Esophagus muscularis mucosa (tissue), 4 donors: Measurements from ENCODE around the gene PDE1C. TPM values are rescaled to one million over a fixed set of nuclear protein-coding genes. Genes with fewer than 3 reads are reported as not detected.

Source experiments
- DNase-seq: peaks from one replicate; pipeline ENCODE4 v3.0.0-alpha.2; 2017; ENCODE audit errors: extremely low spot score
- H3K27ac ChIP-seq, 4 donors: fragments of 200-600 bp; sonication (generic); replicated peaks in 1 of 4; 1 replicate in 3 of 4; 2 replicates in 1 of 4; pipeline ENCODE4 v1.5.1; 2016 to 2019; ENCODE audit warnings: mild to moderate bottlenecking in 1 of 4
- H3K27me3 ChIP-seq, 4 donors: fragments of 200-600 bp; sonication (generic); one replicate each; pipeline versions ENCODE4 v1.5.1 to v1.6.0; 2016 to 2019
- H3K36me3 ChIP-seq, 4 donors: fragments of 200-600 bp; sonication (generic); one replicate each; pipeline ENCODE4 v1.5.1; 2016 to 2019
- H3K4me1 ChIP-seq, 4 donors: fragments of 200-600 bp; sonication (generic); one replicate each; pipeline ENCODE4 v1.5.1; 2016 to 2019
- H3K4me3 ChIP-seq, 4 donors: fragments of 200-600 bp; sonication (generic); 1 replicate in 2 of 4; 2 replicates in 2 of 4; pipeline ENCODE4 v1.5.1; 2016 to 2019; ENCODE audit warnings: mild to moderate bottlenecking in 4 of 4, moderate library complexity in 1 of 4
- H3K9me3 ChIP-seq, 4 donors: fragments of 200-600 bp; sonication (generic); 1 replicate in 3 of 4; 2 replicates in 1 of 4; pipeline ENCODE4 v1.5.1; 2016 to 2019
- EP300 ChIP-seq: sonication (generic); formaldehyde crosslinking; IDR thresholded peaks from one replicate; pipeline ENCODE4 v1.6.1; 2017; ENCODE audit warnings: antibody characterized with exemption
- POLR2A ChIP-seq: fragments of 450-650 bp; IDR thresholded peaks from one replicate; pipeline ENCODE4 v1.6.1; 2017; ENCODE audit warnings: antibody characterized with exemption, moderate library complexity, mild to moderate bottlenecking, low read depth
- POLR2AphosphoS5 ChIP-seq, 2 donors: sonication (generic); formaldehyde crosslinking; IDR thresholded peaks; one replicate each; pipeline ENCODE4 v1.6.1; 2017; ENCODE audit warnings: antibody characterized with exemption in 2 of 2
- WGBS: methylation state at CpG from one replicate; pipeline ENCODE4 v1.1.5; 2018; 5-methylcytosine and 5-hydroxymethylcytosine counted together
- intact Hi-C: fragments of 100-400 bp; cut with DNase I; formaldehyde crosslinking; loops from one replicate; pipeline ENCODE4 v1.15.1; 2023
- total RNA-seq, 4 donors: library from RNA; depleted of rRNA; stranded (reverse); fragments of >200 nt; gene quantifications; one replicate each; pipeline versions ENCODE4 v1.1.0 to v1.2.1, GENCODE V29; 2016
- TF ChIP-seq, protein P1 (sequence below), 3 experiments: fragments of 200-600 bp in 2 of 3; fragments of 450-650 bp in 1 of 3; sonication (generic) in 2 of 3; IDR thresholded peaks; one replicate each; pipeline ENCODE4 v1.5.1; 2017 to 2019; ENCODE audit warnings: antibody characterized with exemption in 3 of 3, mild to moderate bottlenecking in 2 of 3, moderate library complexity in 1 of 3

Gene PDE1C
- total RNA-seq, 4 donors from 2014 or later = 13.3 to 25.5 (median 17.3) TPM

DNA sequence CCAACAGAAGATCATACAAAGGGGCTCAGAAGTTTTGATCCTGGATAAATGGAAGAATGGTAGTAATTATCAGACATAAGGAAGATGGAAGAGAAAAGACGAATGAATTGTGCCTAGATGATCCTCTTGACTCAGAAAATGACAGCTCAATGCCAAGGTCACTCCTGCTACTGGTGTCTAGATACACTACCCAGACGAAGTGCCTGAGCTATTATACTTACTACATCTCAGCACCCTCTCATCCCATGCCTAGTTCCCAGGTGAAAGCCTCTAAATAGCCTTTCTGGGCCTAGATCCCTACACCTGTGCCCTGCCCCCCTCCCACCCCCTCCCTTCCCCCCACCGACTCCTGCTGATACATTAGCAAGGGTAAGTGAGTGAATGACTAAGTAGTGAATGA is 25.5 kb downstream of the PDE1C start:
- no peak for DNase-seq
- Histone ChIP-seq H3K27ac (no peak overlapping the region), H3K36me3 (no peaks in the 10 kb centered on the region), H3K4me3 (no peak overlapping the region), H3K27me3 (no peaks in the 10 kb centered on the region), H3K9me3 (no peaks in the 10 kb centered on the region), H3K4me1 (peaks cover 32 to 37% (median 34%) of the 10 kb centered on the region in 4 donors)
- no peak for TF ChIP-seq EP300
- TF ChIP-seq, protein P1, sequence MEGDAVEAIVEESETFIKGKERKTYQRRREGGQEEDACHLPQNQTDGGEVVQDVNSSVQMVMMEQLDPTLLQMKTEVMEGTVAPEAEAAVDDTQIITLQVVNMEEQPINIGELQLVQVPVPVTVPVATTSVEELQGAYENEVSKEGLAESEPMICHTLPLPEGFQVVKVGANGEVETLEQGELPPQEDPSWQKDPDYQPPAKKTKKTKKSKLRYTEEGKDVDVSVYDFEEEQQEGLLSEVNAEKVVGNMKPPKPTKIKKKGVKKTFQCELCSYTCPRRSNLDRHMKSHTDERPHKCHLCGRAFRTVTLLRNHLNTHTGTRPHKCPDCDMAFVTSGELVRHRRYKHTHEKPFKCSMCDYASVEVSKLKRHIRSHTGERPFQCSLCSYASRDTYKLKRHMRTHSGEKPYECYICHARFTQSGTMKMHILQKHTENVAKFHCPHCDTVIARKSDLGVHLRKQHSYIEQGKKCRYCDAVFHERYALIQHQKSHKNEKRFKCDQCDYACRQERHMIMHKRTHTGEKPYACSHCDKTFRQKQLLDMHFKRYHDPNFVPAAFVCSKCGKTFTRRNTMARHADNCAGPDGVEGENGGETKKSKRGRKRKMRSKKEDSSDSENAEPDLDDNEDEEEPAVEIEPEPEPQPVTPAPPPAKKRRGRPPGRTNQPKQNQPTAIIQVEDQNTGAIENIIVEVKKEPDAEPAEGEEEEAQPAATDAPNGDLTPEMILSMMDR (IDR thresholded peaks at IDR 0.05) = no peak
- TF ChIP-seq POLR2A = no peak
- TF ChIP-seq POLR2AphosphoS5 (IDR thresholded peaks at IDR 0.05) = no peak
- WGBS = 82% methylated on average over 3 of the region's 3 CpGs
- intact Hi-C loops = no loop called here

DNA sequence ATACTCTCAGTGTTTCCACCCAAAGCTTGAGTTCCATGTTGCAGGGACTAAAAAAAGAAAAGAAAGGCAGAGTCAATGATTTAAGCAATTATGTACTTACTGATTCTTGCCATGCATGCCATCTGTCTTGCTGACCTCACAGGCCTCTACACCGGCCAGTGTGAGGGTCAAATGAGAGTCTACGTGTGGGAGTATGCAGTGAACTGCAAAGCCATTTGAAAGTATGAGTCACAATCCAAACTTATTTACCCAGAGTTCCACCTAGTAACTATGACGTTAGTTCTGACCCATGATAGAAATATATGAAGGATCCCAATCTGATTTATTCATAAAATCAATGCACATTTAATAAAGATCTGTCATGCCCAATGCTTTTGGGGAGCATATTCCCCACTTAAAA is 26.5 kb downstream of the PDE1C start:
- TF ChIP-seq POLR2A = no peak
- no peak for TF ChIP-seq EP300
- no peak for TF ChIP-seq POLR2AphosphoS5 (IDR thresholded peaks at IDR 0.05)
- no peak overlapping the region for H3K27ac ChIP-seq
- intact Hi-C loops = no loop called here
- no peak for DNase-seq
- no peaks in the 10 kb centered on the region for H3K27me3 ChIP-seq
- no peaks in the 10 kb centered on the region for H3K9me3 ChIP-seq
- peaks cover 24 to 28% (median 27%) of the 10 kb centered on the region in 4 donors for H3K4me1 ChIP-seq
- 71% methylated on average over 3 of the region's 3 CpGs for WGBS
- H3K4me3 ChIP-seq = no peak overlapping the region
- H3K36me3 ChIP-seq = no peaks in the 10 kb centered on the region

DNA sequence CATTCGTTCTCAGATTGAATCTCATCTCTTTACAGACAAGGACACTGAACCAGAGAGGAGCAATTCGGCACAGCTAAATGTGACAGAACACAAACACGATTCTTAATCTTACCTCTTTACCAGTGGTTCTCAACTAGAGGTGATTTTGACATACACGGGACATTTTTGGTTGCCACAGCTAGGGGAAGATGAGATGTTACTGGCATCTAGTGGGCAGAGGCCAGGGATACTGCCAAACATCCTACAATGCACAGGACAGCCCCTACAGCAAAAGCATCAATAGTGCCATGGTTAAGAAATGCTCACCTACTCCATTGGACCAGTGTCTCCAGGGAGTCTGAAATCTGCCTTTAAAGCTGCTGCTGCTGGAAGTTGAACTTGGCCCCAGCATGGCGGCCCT is 27.3 kb downstream of the PDE1C start:
- TF ChIP-seq POLR2AphosphoS5 (IDR thresholded peaks at IDR 0.05) = no peak
- TF ChIP-seq, protein P1 (IDR thresholded peaks at IDR 0.05) = no peak
- TF ChIP-seq POLR2A = no peak
- TF ChIP-seq EP300 = no peak
- Histone ChIP-seq H3K4me3 (no peak overlapping the region), H3K4me1 (peaks cover 16 to 26% (median 20%) of the 10 kb centered on the region in 4 donors), H3K27ac (no peak overlapping the region), H3K27me3 (no peaks in the 10 kb centered on the region), H3K9me3 (no peaks in the 10 kb centered on the region), H3K36me3 (no peaks in the 10 kb centered on the region)
- intact Hi-C loops = no loop called here
- 77% methylated on average over 5 of the region's 5 CpGs for WGBS
- DNase-seq = no peak

DNA sequence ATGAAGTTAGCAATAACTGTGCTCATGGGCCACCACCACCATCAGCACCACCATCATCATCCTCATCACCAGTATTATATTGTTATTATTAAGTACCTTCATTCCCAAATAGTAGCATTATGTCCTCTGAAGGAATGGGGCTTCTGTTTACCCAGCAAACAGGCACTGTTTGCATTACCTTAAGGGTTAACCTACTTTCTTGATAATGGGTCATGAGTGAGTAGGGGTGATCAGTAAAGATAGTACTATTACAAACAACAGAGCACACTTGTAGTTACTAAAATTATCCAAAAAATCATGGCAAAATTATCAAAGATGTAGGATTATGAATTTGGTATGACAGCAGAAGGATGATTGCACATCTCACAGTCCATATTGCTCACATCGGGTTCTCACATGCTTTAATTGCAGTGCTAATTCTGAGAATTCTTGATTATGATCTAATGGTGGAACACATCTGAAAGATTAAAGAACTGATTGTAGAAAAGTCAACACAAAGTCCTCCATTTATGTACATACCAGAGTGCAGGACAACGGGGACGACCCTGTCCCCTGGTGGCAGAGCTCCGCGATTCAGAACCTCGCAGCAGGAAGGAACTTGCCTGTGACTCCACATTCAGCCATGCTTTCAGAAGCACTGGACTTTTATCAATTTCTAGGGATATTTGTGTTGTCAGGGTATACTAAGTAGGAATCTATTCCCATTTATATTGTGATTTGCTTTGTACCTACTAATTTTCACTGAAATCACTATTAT is 31.0 kb downstream of the PDE1C start:
- Histone ChIP-seq H3K9me3 (no peaks in the 10 kb centered on the region), H3K27ac (no peak overlapping the region), H3K36me3 (no peaks in the 10 kb centered on the region), H3K27me3 (no peaks in the 10 kb centered on the region), H3K4me1 (peaks cover 8 to 19% (median 13%) of the 10 kb centered on the region in 4 donors), H3K4me3 (no peak overlapping the region)
- no peak for DNase-seq
- TF ChIP-seq EP300 = no peak
- TF ChIP-seq POLR2AphosphoS5 (IDR thresholded peaks at IDR 0.05) = no peak
- TF ChIP-seq, protein P1 (IDR thresholded peaks at IDR 0.05) = no peak
- 83% methylated on average over 6 of the region's 6 CpGs for WGBS
- intact Hi-C loops = no loop called here

DNA sequence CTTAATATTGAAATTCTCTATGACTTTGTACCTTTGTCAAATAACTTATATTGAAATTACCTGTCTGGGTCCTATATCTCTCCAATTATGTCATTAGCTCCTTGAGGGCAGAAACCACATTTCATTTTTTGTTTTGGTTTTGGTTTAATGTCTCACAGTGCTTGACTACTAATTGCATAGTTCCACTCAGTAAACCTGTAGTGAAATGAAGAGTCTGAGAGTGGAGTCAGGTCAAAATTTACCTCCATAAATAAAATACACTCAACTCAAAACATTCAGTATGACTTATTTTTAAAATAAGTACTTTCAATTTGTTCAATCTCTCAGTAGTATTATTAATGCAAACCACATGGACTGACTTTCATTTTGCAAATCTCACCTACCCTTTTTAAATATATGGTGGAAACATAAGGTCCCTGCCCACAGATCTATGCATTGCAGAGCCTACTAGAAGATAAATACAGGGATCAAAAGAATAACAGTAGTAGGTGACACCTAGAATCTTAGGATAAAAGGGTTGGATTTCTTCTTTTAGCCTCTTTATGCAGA is 32.5 kb downstream of the PDE1C start:
- TF ChIP-seq POLR2AphosphoS5 (IDR thresholded peaks at IDR 0.05) (no peak), EP300 (no peak), POLR2A (no peak)
- TF ChIP-seq, protein P1 (IDR thresholded peaks at IDR 0.05) = no peak
- intact Hi-C loops = no loop called here
- DNase-seq = no peak

More for the DNA sequence above, 32.5 kb downstream of the PDE1C start:
- no peak overlapping the region for H3K4me3 ChIP-seq
- H3K27me3 ChIP-seq = no peaks in the 10 kb centered on the region
- no peaks in the 10 kb centered on the region for H3K9me3 ChIP-seq
- H3K36me3 ChIP-seq = no peaks in the 10 kb centered on the region
- no peak overlapping the region for H3K27ac ChIP-seq
- H3K4me1 ChIP-seq = peaks cover 8 to 19% (median 13%) of the 10 kb centered on the region in 4 donors
